ENCODE measurements around the gene ANKAR.
"Not testable (repeated sequence)": the region's sequence is repeated elsewhere in the genome, so short reads cannot be mapped to it uniquely, and the experiment has no call there.

The ANKAR gene

GRCh38 chr2:189679226-189679625 is 4.8 kb downstream of the ANKAR start:
- Mint-ChIP-seq H3K27me3 (no peaks in the 10 kb centered on the region), H3K4me3 (no peak overlapping the region)

GRCh38 chr2:189681203-189681602 is 6.7 kb downstream of the ANKAR start:
- peaks cover 20% of the 10 kb centered on the region for H3K36me3 Mint-ChIP-seq
- H3K27me3 Mint-ChIP-seq, result no peaks in the 10 kb centered on the region
- no peak overlapping the region for H3K27ac Mint-ChIP-seq
- H3K4me3 Mint-ChIP-seq, result no peak overlapping the region
- peaks cover 63% of the 10 kb centered on the region for H3K4me1 Mint-ChIP-seq
- H3K9me3 Mint-ChIP-seq, result no peaks in the 10 kb centered on the region

More at GRCh38 chr2:189679226-189679625, 4.8 kb downstream of the ANKAR start:
- Mint-ChIP-seq H3K27ac (no peak overlapping the region), H3K9me3 (no peaks in the 10 kb centered on the region), H3K36me3 (peaks cover 23% of the 10 kb centered on the region), H3K4me1 (peaks cover 65% of the 10 kb centered on the region)

- Mint-ChIP-seq H3K9me3 (no peaks in the 10 kb centered on the region), H3K27ac (no peak overlapping the region), H3K4me3 (no peak overlapping the region), H3K27me3 (no peaks in the 10 kb centered on the region), H3K36me3 (peaks cover 20% of the 10 kb centered on the region), H3K4me1 (peaks cover 63% of the 10 kb centered on the region)
Measured at GRCh38 chr2:189681903-189682302, 7.4 kb downstream of the ANKAR start.

- Mint-ChIP-seq H3K4me3 (no peak overlapping the region), H3K36me3 (peaks cover 13% of the 10 kb centered on the region), H3K4me1 (peaks cover 56% of the 10 kb centered on the region), H3K27me3 (no peaks in the 10 kb centered on the region), H3K27ac (no peak overlapping the region), H3K9me3 (no peaks in the 10 kb centered on the region)
Measured at GRCh38 chr2:189683348-189683747, 8.9 kb downstream of the ANKAR start.

- no peaks in the 10 kb centered on the region for H3K27me3 Mint-ChIP-seq
- H3K4me3 Mint-ChIP-seq, result no peak overlapping the region
- H3K4me1 Mint-ChIP-seq, result peaks cover 43% of the 10 kb centered on the region
- no peak overlapping the region for H3K27ac Mint-ChIP-seq
- H3K9me3 Mint-ChIP-seq, result no peaks in the 10 kb centered on the region
- peaks cover 8% of the 10 kb centered on the region for H3K36me3 Mint-ChIP-seq
Measured at GRCh38 chr2:189684811-189685210, 10.3 kb downstream of the ANKAR start.

GRCh38 chr2:189685540-189686229 is 11.2 kb downstream of the ANKAR start:
- H3K36me3 Mint-ChIP-seq, result peaks cover 2% of the 10 kb centered on the region
- H3K9me3 Mint-ChIP-seq, result no peaks in the 10 kb centered on the region
- no peak overlapping the region for H3K27ac Mint-ChIP-seq
- H3K4me3 Mint-ChIP-seq, result no peak overlapping the region
- H3K4me1 Mint-ChIP-seq, result peaks cover 35% of the 10 kb centered on the region
- no peaks in the 10 kb centered on the region for H3K27me3 Mint-ChIP-seq

- not testable (repeated sequence) for H3K9me3 Mint-ChIP-seq, H3K4me3 Mint-ChIP-seq, H3K27ac Mint-ChIP-seq, H3K27me3 Mint-ChIP-seq, H3K36me3 Mint-ChIP-seq
- H3K4me1 Mint-ChIP-seq, result peaks cover 26% of the 10 kb centered on the region
Measured at GRCh38 chr2:189687796-189688195, 13.3 kb downstream of the ANKAR start.

GRCh38 chr2:189696223-189696622 is 21.8 kb downstream of the ANKAR start:
- Mint-ChIP-seq H3K4me1 (peaks cover 3% of the 10 kb centered on the region), H3K27me3 (no peaks in the 10 kb centered on the region), H3K9me3 (no peaks in the 10 kb centered on the region), H3K27ac (no peak overlapping the region), H3K36me3 (peaks cover 2% of the 10 kb centered on the region), H3K4me3 (no peak overlapping the region)

- Mint-ChIP-seq H3K27me3 (no peaks in the 10 kb centered on the region), H3K27ac (no peak overlapping the region), H3K4me3 (no peak overlapping the region), H3K9me3 (no peaks in the 10 kb centered on the region), H3K4me1 (peaks cover 3% of the 10 kb centered on the region), H3K36me3 (peaks cover 2% of the 10 kb centered on the region)
Measured at GRCh38 chr2:189698020-189698887, 23.8 kb downstream of the ANKAR start.

- Mint-ChIP-seq H3K4me1 (peaks cover 3% of the 10 kb centered on the region), H3K4me3 (no peak overlapping the region)
Measured at GRCh38 chr2:189700681-189701080, 26.2 kb downstream of the ANKAR start.

GRCh38 chr2:189702071-189702470 is 27.6 kb downstream of the ANKAR start:
- Mint-ChIP-seq H3K27me3 (no peaks in the 10 kb centered on the region), H3K36me3 (peaks cover 2% of the 10 kb centered on the region), H3K9me3 (no peaks in the 10 kb centered on the region), H3K4me1 (peaks cover 3% of the 10 kb centered on the region), H3K4me3 (no peak overlapping the region), H3K27ac (no peak overlapping the region)

More at GRCh38 chr2:189700681-189701080, 26.2 kb downstream of the ANKAR start:
- H3K27me3 Mint-ChIP-seq, result no peaks in the 10 kb centered on the region
- H3K36me3 Mint-ChIP-seq, result no peaks in the 10 kb centered on the region
- no peaks in the 10 kb centered on the region for H3K9me3 Mint-ChIP-seq
- H3K27ac Mint-ChIP-seq, result no peak overlapping the region

GRCh38 chr2:189709501-189710221 is 35.2 kb downstream of the ANKAR start:
- no peaks in the 10 kb centered on the region for H3K27me3 Mint-ChIP-seq
- H3K27ac Mint-ChIP-seq, result no peak overlapping the region
- H3K4me3 Mint-ChIP-seq, result no peak overlapping the region
- H3K4me1 Mint-ChIP-seq, result no peaks in the 10 kb centered on the region
- H3K9me3 Mint-ChIP-seq, result no peaks in the 10 kb centered on the region
- H3K36me3 Mint-ChIP-seq, result peaks cover 2% of the 10 kb centered on the region

GRCh38 chr2:189717593-189717992 is 43.1 kb downstream of the ANKAR start:
- not testable (repeated sequence) for H3K4me1 Mint-ChIP-seq, H3K27ac Mint-ChIP-seq, H3K4me3 Mint-ChIP-seq, H3K9me3 Mint-ChIP-seq, H3K36me3 Mint-ChIP-seq, H3K27me3 Mint-ChIP-seq

- Mint-ChIP-seq H3K27ac (no peak overlapping the region), H3K9me3 (no peaks in the 10 kb centered on the region), H3K27me3 (no peaks in the 10 kb centered on the region), H3K4me3 (no peak overlapping the region), H3K4me1 (no peaks in the 10 kb centered on the region), H3K36me3 (peaks cover 3% of the 10 kb centered on the region)
Measured at GRCh38 chr2:189719571-189719970, 45.1 kb downstream of the ANKAR start.

- Mint-ChIP-seq H3K4me3 (no peak overlapping the region), H3K36me3 (peaks cover 3% of the 10 kb centered on the region), H3K27me3 (no peaks in the 10 kb centered on the region), H3K27ac (no peak overlapping the region), H3K4me1 (no peaks in the 10 kb centered on the region), H3K9me3 (no peaks in the 10 kb centered on the region)
Measured at GRCh38 chr2:189723192-189723591, 48.7 kb downstream of the ANKAR start.
